ENCODE data around the gene SLC27A4. TPM values are rescaled to one million over a fixed set of nuclear protein-coding genes. Genes with fewer than 3 reads are reported as not detected.

Gene SLC27A4
- total and polyA plus RNA-seq, 10 of the 15 experiments (the other 5 are each of a cell fraction or from before 2014, with no cell fraction given), result 0.13 to 14.0 (median 7.6) TPM

GRCh38 chr9:128404560-128404959 lies 64.2 kb downstream of the SLC27A4 start (continued):
- TF ChIP-seq USF2 (IDR thresholded peaks at IDR 0.05; ENCODE audit: borderline replicate concordance, low read depth, low read length), result no peak
- no peak for TF ChIP-seq CHD1 (IDR thresholded peaks at IDR 0.05; ENCODE audit: low read depth, low read length)

- Histone ChIP-seq H3K4me2 (ENCODE audit: control insufficient read depth, insufficient read depth) (no peak overlapping the region), H3K27me3 (replicated peaks in 1 of 2; ENCODE audit: control insufficient read depth in 2 of 2, insufficient read depth in 2 of 2, low read length in 1 of 2) (peaks cover 1 to 2% of the 10 kb centered on the region in 2 experiments; a peak in 3 of 4 replicates), H2AFZ (ENCODE audit: control insufficient read depth, low read depth, low read length) (no peak overlapping the region), H3K9ac (ENCODE audit: control insufficient read depth, insufficient read depth, low read length) (no peak overlapping the region), H3K79me2 (ENCODE audit: control insufficient read depth, insufficient read depth, low read length) (no peaks in the 10 kb centered on the region), H3K36me3 (ENCODE audit: control insufficient read depth in 2 of 2, insufficient read depth in 2 of 2, low read length in 1 of 2) (no peaks in the 10 kb centered on the region), H3K4me1 (ENCODE audit: control insufficient read depth, insufficient read depth, low read length) (no peaks in the 10 kb centered on the region), H3K4me3 (no peak overlapping the region), H3K9me3 (replicated peaks; ENCODE audit: control insufficient read depth, insufficient read depth, low read length) (no peaks in the 10 kb centered on the region), H4K20me1 (ENCODE audit: control insufficient read depth, insufficient read depth) (no peaks in the 10 kb centered on the region), H3K27ac (ENCODE audit: control insufficient read depth, insufficient read depth) (no peak overlapping the region)
- BruUV-seq (replicated peaks), result no TSS peak
- ChIA-PET CTCF (no interaction called here), RAD21 (ENCODE audit: unreplicated experiment) (no interaction called here), POLR2A (no interaction called here), SMC1A (ENCODE audit: uncharacterized antibody, unreplicated experiment) (no interaction called here)
- TF ChIP-seq MTA2 (IDR thresholded peaks at IDR 0.05; ENCODE audit: low read depth), result no peak
- TF ChIP-seq STAT3 (IDR thresholded peaks at IDR 0.05; ENCODE audit: low read depth, low read length), result no peak
- TF ChIP-seq SMAD1 (IDR thresholded peaks at IDR 0.05; ENCODE audit: low read depth, partially characterized antibody), result no peak
- TF ChIP-seq SPI1 (IDR thresholded peaks at IDR 0.05; ENCODE audit: borderline replicate concordance, insufficient read depth, low read depth, low read length), result no peak
- TF ChIP-seq KDM1A (IDR thresholded peaks at IDR 0.05; ENCODE audit: borderline replicate concordance), result no peak
- TF ChIP-seq RB1 (IDR thresholded peaks at IDR 0.05; ENCODE audit: borderline replicate concordance), result no peak
- TF ChIP-seq RFX5 (IDR thresholded peaks at IDR 0.05; ENCODE audit: low read depth, low read length), result no peak
- WGBS (ENCODE audit: insufficient coverage, insufficient replicate concordance, low lambda C conversion rate, missing lambda C conversion rate), result 22% methylated on average over 20 of the region's 20 CpGs
- intact Hi-C loops (cut with micrococcal nuclease; ENCODE audit: unreplicated experiment) (no loop called here), in situ Hi-C loops (cut with MboI) (no loop called here)
- ATAC-seq (peak; percentile 31; the same call in 2 of the 3 replicates), FAIRE-seq (no peak), DNase-seq (ENCODE audit: low read depth, low spot score) (no peak)
These were observed 64.9 kb downstream of the SLC27A4 start for GRCh38 chr9:128405077-128405779.

Measured in GM12878 (cell line).